Naive thymus-derived CD4-positive, alpha-beta T cell (primary cell): ENCODE results near the gene CNGA1. TPM values are rescaled to one million over a fixed set of nuclear protein-coding genes. Genes with fewer than 3 reads are reported as not detected.

ENCODE experiments used
- ATAC-seq: fragments of 150-1000 bp; cut with Tn5 transposase; 2 replicates; pipeline ENCODE4 v1.10.0; 2021; ENCODE audit warnings: mild to moderate bottlenecking, moderate library complexity
- CTCF ChIA-PET: fragments of 350-600 bp; sonication (Branson Sonifier 250); formaldehyde crosslinking; loops from one replicate; lab custom pipeline; 2021; ENCODE audit warnings: antibody characterized with exemption; lab: Charles Lee
- POLR2A ChIA-PET: fragments of 350-600 bp; sonication (Branson Sonifier 250); formaldehyde crosslinking; loops from one replicate; lab custom pipeline; 2021; ENCODE audit warnings: antibody characterized with exemption, inconsistent platforms; lab: Charles Lee
- DNase-seq, 9 donors: peaks; one replicate each; pipeline versions ENCODE4 v3.0.0 to v3.0.0-alpha.2; 2020 to 2022; ENCODE audit warnings: mixed read lengths in 1 of 9
- H3K27ac ChIP-seq: one replicate; pipeline ENCODE4 v1.7.0; 2013; ENCODE audit warnings: mild to moderate bottlenecking, low read depth, low read length, moderate library complexity
- H3K27me3 ChIP-seq, 2 donors: one replicate each; pipeline ENCODE4 v1.7.0; 2013; ENCODE audit warnings: low read length in 2 of 2, mild to moderate bottlenecking in 2 of 2, moderate library complexity in 2 of 2; ENCODE audit not compliant: control insufficient read depth in 2 of 2, insufficient read depth in 2 of 2
- H3K36me3 ChIP-seq, 3 experiments: 1 replicate in 2 of 3; 2 replicates in 1 of 3; pipeline ENCODE4 v1.7.0; 2013; ENCODE audit warnings: low read length in 3 of 3, mild to moderate bottlenecking in 3 of 3, moderate library complexity in 1 of 3; ENCODE audit not compliant: insufficient read depth in 3 of 3, control insufficient read depth in 2 of 3
- H3K4me1 ChIP-seq, 2 donors: one replicate each; pipeline ENCODE4 v1.7.0; 2013; ENCODE audit warnings: low read length in 2 of 2, mild to moderate bottlenecking in 2 of 2, moderate library complexity in 1 of 2; ENCODE audit not compliant: control insufficient read depth in 2 of 2, insufficient read depth in 2 of 2
- H3K4me3 ChIP-seq: 2 replicates; pipeline ENCODE4 v1.7.0; 2013; ENCODE audit warnings: mild to moderate bottlenecking, low read length
- H3K9me3 ChIP-seq, 3 experiments: 1 replicate in 2 of 3; 2 replicates in 1 of 3; pipeline ENCODE4 v1.7.0; 2013; ENCODE audit warnings: low read length in 3 of 3; ENCODE audit not compliant: control insufficient read depth in 2 of 3
- H3K27ac Mint-ChIP-seq, 9 donors: one replicate each; pipeline ENCODE4 v1.8.0; 2020 to 2022; ENCODE audit warnings: mixed read lengths in 9 of 9, mild to moderate bottlenecking in 8 of 9, moderate library complexity in 5 of 9, inconsistent platforms in 2 of 9
- H3K27me3 Mint-ChIP-seq, 5 donors: one replicate each; pipeline ENCODE4 v1.8.0; 2021 to 2022; ENCODE audit warnings: mixed read lengths in 5 of 5, mild to moderate bottlenecking in 1 of 5
- H3K36me3 Mint-ChIP-seq, 5 donors: one replicate each; pipeline ENCODE4 v1.8.0; 2020 to 2022; ENCODE audit warnings: mixed read lengths in 5 of 5, mild to moderate bottlenecking in 3 of 5, inconsistent platforms in 1 of 5
- H3K4me1 Mint-ChIP-seq, 7 donors: one replicate each; pipeline ENCODE4 v1.8.0; 2020 to 2022; ENCODE audit warnings: mixed read lengths in 7 of 7, mild to moderate bottlenecking in 3 of 7, inconsistent platforms in 1 of 7
- H3K4me3 Mint-ChIP-seq, 10 donors: one replicate each; pipeline ENCODE4 v1.8.0; 2020 to 2022; ENCODE audit warnings: mild to moderate bottlenecking in 10 of 10, mixed read lengths in 10 of 10, moderate library complexity in 6 of 10, inconsistent platforms in 2 of 10
- H3K9me3 Mint-ChIP-seq, 11 donors: one replicate each; pipeline ENCODE4 v1.8.0; 2020 to 2022; ENCODE audit warnings: mixed read lengths in 11 of 11, mild to moderate bottlenecking in 4 of 11, inconsistent platforms in 1 of 11, moderate library complexity in 1 of 11
- intact Hi-C, 2 donors: fragments of 100-400 bp; cut with micrococcal nuclease; formaldehyde crosslinking; loops; one replicate each; pipeline ENCODE4 v1.15.1; 2023
- polyA plus RNA-seq, 2 donors: library from polyadenylated mRNA; unstranded; fragments of 300-500 nt; fragmentation: Illumina TruSeq; gene quantifications; one replicate each; pipeline ENCODE4 v1.2.3, GENCODE V29; 2021
- total RNA-seq, 6 experiments: library from RNA in 5 of 6; stranded (reverse) in 5 of 6; gene quantifications; 1 replicate in 5 of 6; 2 replicates in 1 of 6; pipeline ENCODE4 v1.2.3 and lab custom pipeline; 2021 to 2026

CNGA1 gene
- total and polyA plus RNA-seq, 7 experiments from 2014 or later = 0.49 TPM; not detected in 6

DNA sequence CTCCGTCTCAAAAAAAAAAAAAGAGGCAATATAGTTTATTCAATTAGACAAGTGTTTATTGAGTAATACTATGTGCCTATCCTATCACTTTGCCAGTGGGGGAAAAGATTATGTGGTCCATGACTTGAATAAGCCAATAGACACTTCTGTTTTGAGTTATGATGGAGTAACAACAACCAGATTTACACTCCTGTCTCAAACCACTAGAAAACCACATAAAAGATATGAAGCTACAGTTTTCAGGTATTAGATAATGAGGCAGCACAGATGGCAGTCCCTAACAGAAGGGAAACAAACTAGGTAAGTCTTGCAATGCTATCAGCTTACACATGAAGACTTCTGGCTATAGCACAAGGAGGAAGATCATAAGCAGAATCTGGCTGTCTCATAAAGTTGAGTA is 124.6 kb downstream of the CNGA1 start:
- H3K9me3 Mint-ChIP-seq = no peaks in the 10 kb centered on the region
- H3K9me3 ChIP-seq = no peaks in the 10 kb centered on the region
- peaks cover 6 to 18% (median 13%) of the 10 kb centered on the region in 7 donors for H3K4me1 Mint-ChIP-seq
- ChIA-PET CTCF (no interaction called here), POLR2A (no interaction called here)
- no peak overlapping the region for H3K4me3 Mint-ChIP-seq
- DNase-seq (peak in 3 of 9 donors; percentile 2 to 10 (median 10)), ATAC-seq (no peak)
- H3K4me3 ChIP-seq = no peak overlapping the region
- no peaks in the 10 kb centered on the region for H3K4me1 ChIP-seq
- H3K36me3 Mint-ChIP-seq = peaks cover 8 to 57% (median 40%) of the 10 kb centered on the region in 5 donors
- intact Hi-C loops = loop anchor here in 1 of 2 donors (2.0 kb wide), 1 partner anchor 13 kb away; no protein-coding TSS in a partner anchor
- H3K27ac ChIP-seq = no peak overlapping the region
- H3K36me3 ChIP-seq = peaks cover 4 to 32% (median 23%) of the 10 kb centered on the region in 3 experiments
- no peaks in the 10 kb centered on the region for H3K27me3 Mint-ChIP-seq
- peak overlapping the region in 4 of 9 donors; percentile 1 to 38 (median 8) for H3K27ac Mint-ChIP-seq
- H3K27me3 ChIP-seq = no peaks in the 10 kb centered on the region

Other genes starting within 250 kb of the CNGA1 start
- gene CORIN, start 178.6 kb downstream of the CNGA1 start, total RNA-seq = under 1 TPM in 2 of 5 experiments, not detected in 3; 0.08 to 0.19 TPM
- gene CORIN, start 178.6 kb downstream of the CNGA1 start, polyA plus RNA-seq = under 1 TPM in 1 of 2 donors, not detected in 1; 0.07 TPM
- 10 to 100 TPM; 10.4 to 19.3 (median 13.2) TPM for gene NFXL1, start 102.1 kb downstream of the CNGA1 start, total RNA-seq
- 10 to 100 TPM in 1 of 2 donors, 1 to 10 TPM in 1; 9.5 to 10.9 TPM for gene NFXL1, start 102.1 kb downstream of the CNGA1 start, polyA plus RNA-seq
- gene NIPAL1, start 91 bp upstream of the CNGA1 start, total RNA-seq = 1 to 10 TPM in 3 of 5 experiments, under 1 TPM in 1, not detected in 1; 0.45 to 3.3 (median 1.9) TPM
- gene NIPAL1, start 91 bp upstream of the CNGA1 start, polyA plus RNA-seq = under 1 TPM; 0.76 to 0.86 TPM
- 100 to 1,000 TPM in 4 of 5 experiments, 10 to 100 TPM in 1; 35.5 to 128 (median 117) TPM for gene TXK, start 117.6 kb upstream of the CNGA1 start, total RNA-seq
- 10 to 100 TPM; 56.6 to 80.9 TPM for gene TXK, start 117.6 kb upstream of the CNGA1 start, polyA plus RNA-seq